Mesenteric fat pad (tissue), 1 donor: ENCODE results near the gene MAP2K1. TPM values are rescaled to one million over a fixed set of nuclear protein-coding genes. Genes with fewer than 3 reads are reported as not detected.

Source experiments
- DNase-seq: peaks from one replicate; pipeline ENCODE4 v3.0.0-alpha.2; 2020; ENCODE audit warnings: low spot score
- microRNA-seq: library from miRNA; unstranded; fragments of <30 nt; microRNA quantifications from one replicate; pipeline ENCODE4 v1.2.0, GENCODE V29; 2020; ENCODE audit warnings: borderline number of aligned reads
- total RNA-seq: library from RNA; stranded (reverse); fragmentation: NEBNext Ultra II Directional; extraction: Animal tissue kit (Norgen Biotek cat#: 25700); gene quantifications from one replicate; pipeline ENCODE4 v1.2.1, GENCODE V29; 2021
- donor health status: DM: yes; HTN: yes; CAD: no.

Gene MAP2K1
- total RNA-seq, 1 donor from 2014 or later, result 75.4 TPM

DNA sequence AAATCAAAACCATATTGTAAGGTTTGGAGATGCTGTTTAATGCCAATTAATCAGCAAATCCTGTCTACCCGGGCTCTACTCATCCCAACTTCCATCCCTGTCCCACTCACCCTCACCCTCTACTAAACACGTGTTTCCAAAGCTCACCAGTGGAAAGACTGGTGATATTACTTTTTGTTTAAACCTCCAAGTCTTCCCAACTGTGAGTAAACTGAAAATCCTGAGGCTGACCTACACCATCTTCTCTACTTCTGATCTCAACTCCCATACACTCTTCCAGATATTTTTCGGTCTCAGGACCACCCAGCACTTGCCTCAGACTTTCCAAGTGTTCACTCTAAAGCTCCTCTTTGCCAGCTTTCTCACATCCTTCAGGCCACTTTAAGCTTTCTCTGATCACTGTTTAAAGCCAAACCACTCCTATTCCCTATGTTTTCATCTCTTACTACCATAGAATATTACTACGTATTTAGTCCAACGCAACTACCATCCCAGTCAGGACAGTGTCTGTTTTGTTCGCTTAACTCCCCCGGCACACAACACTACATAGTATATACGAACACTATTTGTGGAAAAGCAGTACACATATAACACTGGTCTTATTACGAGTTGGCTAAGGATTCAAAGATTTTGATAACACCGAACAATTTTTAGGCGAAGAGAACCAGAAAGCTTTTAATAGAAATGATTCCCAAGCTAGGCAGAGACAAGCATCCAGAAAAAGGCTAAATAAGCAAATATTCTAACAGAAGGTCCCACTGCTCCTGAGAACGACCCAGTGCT, 117.3 kb downstream of the MAP2K1 start:
- no peak for DNase-seq

DNA sequence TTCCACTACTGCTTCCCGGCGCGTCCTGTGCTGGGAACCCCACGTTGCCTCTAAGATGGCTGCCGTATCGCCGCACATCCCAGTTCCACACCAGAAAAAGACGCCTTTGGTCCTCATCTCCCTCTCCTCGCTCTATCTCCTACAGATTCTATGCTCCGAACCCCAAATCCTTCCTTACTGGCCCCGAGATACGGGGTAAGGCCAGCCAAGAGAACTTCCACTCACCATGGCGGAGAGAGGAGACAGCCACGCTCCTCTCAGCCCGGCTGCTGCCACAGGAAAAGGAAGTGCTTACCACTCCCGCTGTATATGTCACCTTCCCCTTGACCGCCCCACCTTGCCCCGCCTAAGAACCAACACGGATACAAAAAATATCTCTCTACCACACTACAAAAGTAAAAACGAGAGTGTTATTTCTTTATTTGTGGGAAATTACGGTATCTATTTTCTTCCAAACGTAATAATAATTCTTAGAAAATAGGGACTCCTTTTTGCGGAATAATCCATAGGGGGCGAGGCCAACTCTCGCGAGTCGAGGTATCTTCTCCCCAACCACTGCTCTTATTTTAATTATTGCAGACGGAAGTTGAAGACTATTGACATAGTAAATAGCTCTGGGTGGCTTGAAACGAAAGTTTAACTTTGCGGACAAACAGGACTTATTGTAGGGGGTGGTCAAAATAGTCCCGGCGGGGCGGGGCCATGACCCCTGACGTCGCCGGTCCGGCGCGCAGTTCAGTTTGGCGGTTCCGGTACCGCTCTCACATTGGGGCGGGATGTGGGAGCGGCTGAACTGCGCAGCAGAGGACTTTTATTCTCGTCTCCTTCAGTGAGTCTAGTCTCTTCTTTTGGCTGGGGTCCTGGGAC, 118.1 kb downstream of the MAP2K1 start, which contains the start of the genes RPL4 and ZWILCH:
RPL4 (minus strand) TSS at position 293 of the 867 bp plus-strand sequence; CDS start at position 228, 65 bp downstream.
ZWILCH (plus strand) TSS at position 764 of the 867 bp plus-strand sequence; CDS start at position 777, 13 bp downstream.
- DNase-seq, result no peak

DNA sequence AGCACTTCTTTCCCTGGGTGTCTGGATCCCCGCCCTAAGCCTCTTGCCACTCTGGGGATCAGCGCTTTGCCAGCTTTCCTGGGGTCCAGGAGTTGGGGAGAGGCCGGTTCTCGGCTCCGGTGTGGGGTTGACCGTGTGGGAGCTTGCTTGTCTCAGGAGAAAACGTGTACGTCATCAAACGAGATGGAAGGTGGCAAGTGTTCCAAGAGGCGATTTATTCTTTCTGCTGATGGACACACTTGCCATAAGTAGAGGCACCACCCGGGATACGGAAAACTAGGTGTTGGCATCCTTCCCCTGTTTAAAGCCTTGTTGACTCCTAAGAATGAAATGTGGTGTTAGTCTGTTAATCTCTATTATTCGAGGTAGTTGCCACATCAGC, 118.7 kb downstream of the MAP2K1 start:
- no peak for DNase-seq

DNA sequence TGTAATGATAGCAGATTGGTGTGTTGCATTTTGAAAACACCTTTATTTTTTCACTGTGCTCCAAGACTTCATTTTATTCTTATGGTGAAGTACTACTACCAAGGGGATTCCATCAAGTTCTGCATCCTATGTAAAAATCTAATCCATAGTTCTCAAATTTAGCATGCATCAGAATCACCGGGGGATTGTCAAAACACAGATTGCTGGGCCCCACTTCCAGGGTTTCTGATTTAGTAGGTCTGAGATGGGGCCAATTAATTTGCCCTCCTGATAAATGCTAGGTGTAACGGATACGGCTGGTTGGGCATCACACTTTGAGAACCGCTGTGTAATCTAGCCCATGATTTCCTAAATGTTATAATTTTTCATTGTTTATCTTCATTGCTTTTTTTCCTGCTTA, 119.1 kb downstream of the MAP2K1 start:
- no peak for DNase-seq

GRCh38 chr15:66508293-66508883, 121.7 kb downstream of the MAP2K1 start:
- no peak for DNase-seq

GRCh38 chr15:66514586-66514985, 127.9 kb downstream of the MAP2K1 start:
- no peak for DNase-seq

- DNase-seq, result no peak
Observed at GRCh38 chr15:66515901-66516322, 129.2 kb downstream of the MAP2K1 start.

- no peak for DNase-seq
Observed at GRCh38 chr15:66523926-66524325, 137.2 kb downstream of the MAP2K1 start.

DNA sequence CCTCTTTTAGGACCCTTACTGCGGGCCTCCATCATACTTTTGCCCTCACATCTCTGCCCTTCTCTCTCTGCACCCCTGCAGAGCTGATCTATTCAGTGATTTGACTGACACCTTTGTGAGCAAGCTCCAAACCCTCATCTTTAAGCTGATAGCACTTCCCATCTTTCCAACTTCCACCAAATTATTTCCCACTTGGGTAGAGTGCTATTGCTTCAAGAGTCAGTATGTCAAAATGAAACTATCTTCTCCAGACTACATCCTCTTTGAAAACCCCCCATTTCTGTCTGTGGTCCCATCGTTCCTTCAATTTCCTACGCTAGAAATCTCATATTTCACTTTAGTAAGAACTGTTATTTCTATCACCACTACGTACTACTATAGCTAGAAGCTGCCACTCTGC, 138.1 kb downstream of the MAP2K1 start:
- no peak for DNase-seq

DNA sequence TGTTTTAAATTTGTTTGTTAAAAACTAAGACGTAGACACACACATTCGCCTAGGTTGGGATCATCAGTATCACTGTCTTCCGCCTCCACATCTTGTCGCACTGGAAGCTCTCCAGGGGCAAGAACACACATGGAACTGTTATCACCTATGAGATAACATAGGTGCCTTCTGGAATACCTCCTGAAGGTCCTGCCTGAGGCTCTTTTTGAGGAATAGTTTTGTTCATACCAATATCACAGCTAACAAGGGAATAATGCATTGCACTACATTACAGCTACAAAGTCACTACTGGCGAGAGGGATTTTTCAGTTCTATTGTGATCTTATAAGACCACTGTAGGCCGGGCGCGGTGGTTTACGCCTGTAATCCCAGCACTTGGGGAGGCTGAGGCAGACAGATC, 148.3 kb downstream of the MAP2K1 start:
- DNase-seq, result no peak

Small RNA genes within 50 kb of the gene (microRNA-seq; reads per million reads assigned to microRNA genes)
- not detected for gene MIR4512

Other genes with a start within 250 kb of the MAP2K1 start
- gene MEGF11, start 133.2 kb upstream of the MAP2K1 start, total RNA-seq, result not detected
- gene DIS3L, start 93.3 kb upstream of the MAP2K1 start, total RNA-seq, result 43.5 TPM
- gene TIPIN, start 30.2 kb upstream of the MAP2K1 start, total RNA-seq, result 5.3 TPM
- 18.4 TPM for gene SNAPC5, start 110.8 kb downstream of the MAP2K1 start, total RNA-seq
- 1,807 TPM for gene RPL4, start 117.9 kb downstream of the MAP2K1 start, total RNA-seq
- gene ZWILCH, start 118.4 kb downstream of the MAP2K1 start, total RNA-seq, result 4.4 TPM
- not detected for gene LCTL, start 179.1 kb downstream of the MAP2K1 start, total RNA-seq